ENCODE results near the gene GSN. TPM values are rescaled to one million over a fixed set of nuclear protein-coding genes. Genes with fewer than 3 reads are reported as not detected.

The GSN gene
- total RNA-seq, 1 donor from 2014 or later = 342 TPM

- Histone ChIP-seq H3K4me1 (ENCODE audit: control insufficient read depth in 3 of 3, insufficient read depth in 3 of 3, low read length in 3 of 3) (peaks cover 0 to 4% (median 0%) of the 10 kb centered on the region in 3 donors), H3K27me3 (ENCODE audit: control insufficient read depth in 3 of 3, insufficient read depth in 3 of 3, low read length in 3 of 3) (no peaks in the 10 kb centered on the region), H3K36me3 (ENCODE audit: control insufficient read depth in 3 of 3, insufficient read depth in 3 of 3, low read length in 3 of 3) (no peaks in the 10 kb centered on the region), H3K4me3 (ENCODE audit: low read length in 3 of 3) (no peak overlapping the region), H3K27ac (ENCODE audit: low read depth, low read length) (no peak overlapping the region), H3K9me3 (ENCODE audit: control insufficient read depth in 3 of 3, low read length in 3 of 3) (no peaks in the 10 kb centered on the region), H3K9ac (ENCODE audit: low read depth in 1 of 3, low read length in 3 of 3) (no peak overlapping the region)
Measured at GRCh38 chr9:121230256-121230655, 37.7 kb upstream of the GSN start.

DNA sequence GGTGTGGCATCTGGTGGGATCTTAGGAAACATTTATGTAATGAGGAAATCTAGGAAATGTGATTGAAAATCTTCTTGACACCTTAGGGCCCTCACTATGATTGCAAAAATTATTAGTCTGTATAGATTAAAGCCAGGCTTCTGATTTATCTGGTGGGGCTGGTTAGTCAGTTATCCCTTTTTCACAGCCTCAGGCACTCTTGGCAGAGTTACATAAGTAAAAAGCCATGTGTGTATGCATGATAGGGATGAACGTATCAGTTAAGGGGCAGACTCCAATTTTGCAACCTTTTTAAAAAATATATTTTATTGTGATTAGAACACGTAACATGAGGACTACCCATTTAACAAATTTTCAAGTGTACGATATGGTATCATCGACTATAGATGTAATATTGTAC is 35.7 kb upstream of the GSN start:
- no peaks in the 10 kb centered on the region for H3K9me3 ChIP-seq (ENCODE audit: control insufficient read depth in 3 of 3, low read length in 3 of 3)
- no peaks in the 10 kb centered on the region for H3K27me3 ChIP-seq (ENCODE audit: control insufficient read depth in 3 of 3, insufficient read depth in 3 of 3, low read length in 3 of 3)
- H3K4me1 ChIP-seq (ENCODE audit: control insufficient read depth in 3 of 3, insufficient read depth in 3 of 3, low read length in 3 of 3) = peaks cover 0 to 4% (median 0%) of the 10 kb centered on the region in 3 donors
- H3K9ac ChIP-seq (ENCODE audit: low read depth in 1 of 3, low read length in 3 of 3) = no peak overlapping the region
- H3K27ac ChIP-seq (ENCODE audit: low read depth, low read length) = no peak overlapping the region
- H3K36me3 ChIP-seq (ENCODE audit: control insufficient read depth in 3 of 3, insufficient read depth in 3 of 3, low read length in 3 of 3) = no peaks in the 10 kb centered on the region
- H3K4me3 ChIP-seq (ENCODE audit: low read length in 3 of 3) = no peak overlapping the region

- Histone ChIP-seq H3K4me3 (ENCODE audit: low read length in 3 of 3) (no peak overlapping the region), H3K27ac (ENCODE audit: low read depth, low read length) (no peak overlapping the region), H3K4me1 (ENCODE audit: control insufficient read depth in 3 of 3, insufficient read depth in 3 of 3, low read length in 3 of 3) (peaks cover 0 to 4% (median 0%) of the 10 kb centered on the region in 3 donors), H3K9ac (ENCODE audit: low read depth in 1 of 3, low read length in 3 of 3) (no peak overlapping the region), H3K36me3 (ENCODE audit: control insufficient read depth in 3 of 3, insufficient read depth in 3 of 3, low read length in 3 of 3) (no peaks in the 10 kb centered on the region), H3K9me3 (ENCODE audit: control insufficient read depth in 3 of 3, low read length in 3 of 3) (no peaks in the 10 kb centered on the region), H3K27me3 (ENCODE audit: control insufficient read depth in 3 of 3, insufficient read depth in 3 of 3, low read length in 3 of 3) (no peaks in the 10 kb centered on the region)
Measured at GRCh38 chr9:121233906-121234831, 33.8 kb upstream of the GSN start.

DNA sequence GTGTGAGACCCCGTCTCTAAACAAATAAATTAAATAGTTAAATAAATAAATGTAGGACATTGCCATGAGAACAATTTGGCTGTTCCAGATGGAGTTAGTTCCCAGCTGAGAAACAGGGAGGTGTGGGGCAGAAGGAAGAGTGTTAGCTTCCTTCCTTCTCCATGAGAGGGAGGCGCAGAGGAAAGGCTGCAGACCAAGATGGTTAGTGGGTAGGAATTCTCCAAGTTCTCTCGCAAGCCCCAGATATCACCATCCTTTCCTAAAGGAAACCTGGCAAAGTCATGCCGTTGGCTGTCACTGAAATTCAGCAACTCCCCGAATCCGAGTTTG is 33.2 kb upstream of the GSN start:
- no peak overlapping the region for H3K9ac ChIP-seq (ENCODE audit: low read depth in 1 of 3, low read length in 3 of 3)
- H3K4me3 ChIP-seq (ENCODE audit: low read length in 3 of 3) = no peak overlapping the region
- H3K27ac ChIP-seq (ENCODE audit: low read depth, low read length) = no peak overlapping the region
- H3K4me1 ChIP-seq (ENCODE audit: control insufficient read depth in 3 of 3, insufficient read depth in 3 of 3, low read length in 3 of 3) = peaks cover 0 to 4% (median 0%) of the 10 kb centered on the region in 3 donors
- no peaks in the 10 kb centered on the region for H3K36me3 ChIP-seq (ENCODE audit: control insufficient read depth in 3 of 3, insufficient read depth in 3 of 3, low read length in 3 of 3)
- H3K9me3 ChIP-seq (ENCODE audit: control insufficient read depth in 3 of 3, low read length in 3 of 3) = no peaks in the 10 kb centered on the region
- H3K27me3 ChIP-seq (ENCODE audit: control insufficient read depth in 3 of 3, insufficient read depth in 3 of 3, low read length in 3 of 3) = no peaks in the 10 kb centered on the region

- H3K4me1 ChIP-seq (ENCODE audit: control insufficient read depth in 3 of 3, insufficient read depth in 3 of 3, low read length in 3 of 3) = peaks cover 0 to 4% (median 0%) of the 10 kb centered on the region in 3 donors
- H3K27me3 ChIP-seq (ENCODE audit: control insufficient read depth in 3 of 3, insufficient read depth in 3 of 3, low read length in 3 of 3) = no peaks in the 10 kb centered on the region
Measured at GRCh38 chr9:121235512-121235911, 32.5 kb upstream of the GSN start.

GRCh38 chr9:121237916-121238315 is 30.0 kb upstream of the GSN start:
- Histone ChIP-seq H3K36me3 (ENCODE audit: control insufficient read depth in 3 of 3, insufficient read depth in 3 of 3, low read length in 3 of 3) (no peaks in the 10 kb centered on the region), H3K4me1 (ENCODE audit: control insufficient read depth in 3 of 3, insufficient read depth in 3 of 3, low read length in 3 of 3) (peaks cover 0 to 4% (median 2%) of the 10 kb centered on the region in 3 donors), H3K9ac (ENCODE audit: low read depth in 1 of 3, low read length in 3 of 3) (no peak overlapping the region), H3K9me3 (ENCODE audit: control insufficient read depth in 3 of 3, low read length in 3 of 3) (no peaks in the 10 kb centered on the region), H3K27me3 (ENCODE audit: control insufficient read depth in 3 of 3, insufficient read depth in 3 of 3, low read length in 3 of 3) (no peaks in the 10 kb centered on the region), H3K4me3 (ENCODE audit: low read length in 3 of 3) (no peak overlapping the region), H3K27ac (ENCODE audit: low read depth, low read length) (no peak overlapping the region)

More at GRCh38 chr9:121235512-121235911, 32.5 kb upstream of the GSN start:
- H3K36me3 ChIP-seq (ENCODE audit: control insufficient read depth in 3 of 3, insufficient read depth in 3 of 3, low read length in 3 of 3) = no peaks in the 10 kb centered on the region
- no peak overlapping the region for H3K9ac ChIP-seq (ENCODE audit: low read depth in 1 of 3, low read length in 3 of 3)
- no peak overlapping the region for H3K27ac ChIP-seq (ENCODE audit: low read depth, low read length)
- no peak overlapping the region for H3K4me3 ChIP-seq (ENCODE audit: low read length in 3 of 3)
- no peaks in the 10 kb centered on the region for H3K9me3 ChIP-seq (ENCODE audit: control insufficient read depth in 3 of 3, low read length in 3 of 3)

GRCh38 chr9:121239071-121239470 is 28.9 kb upstream of the GSN start:
- Histone ChIP-seq H3K27ac (ENCODE audit: low read depth, low read length) (no peak overlapping the region), H3K9ac (ENCODE audit: low read depth in 1 of 3, low read length in 3 of 3) (no peak overlapping the region), H3K4me1 (ENCODE audit: control insufficient read depth in 3 of 3, insufficient read depth in 3 of 3, low read length in 3 of 3) (peaks cover 0 to 4% (median 2%) of the 10 kb centered on the region in 3 donors), H3K27me3 (ENCODE audit: control insufficient read depth in 3 of 3, insufficient read depth in 3 of 3, low read length in 3 of 3) (no peaks in the 10 kb centered on the region), H3K36me3 (ENCODE audit: control insufficient read depth in 3 of 3, insufficient read depth in 3 of 3, low read length in 3 of 3) (no peaks in the 10 kb centered on the region), H3K4me3 (ENCODE audit: low read length in 3 of 3) (no peak overlapping the region), H3K9me3 (ENCODE audit: control insufficient read depth in 3 of 3, low read length in 3 of 3) (no peaks in the 10 kb centered on the region)

GRCh38 chr9:121239851-121240250 is 28.1 kb upstream of the GSN start:
- no peaks in the 10 kb centered on the region for H3K36me3 ChIP-seq (ENCODE audit: control insufficient read depth in 3 of 3, insufficient read depth in 3 of 3, low read length in 3 of 3)
- no peak overlapping the region for H3K9ac ChIP-seq (ENCODE audit: low read depth in 1 of 3, low read length in 3 of 3)
- H3K4me3 ChIP-seq (ENCODE audit: low read length in 3 of 3) = no peak overlapping the region
- no peaks in the 10 kb centered on the region for H3K9me3 ChIP-seq (ENCODE audit: control insufficient read depth in 3 of 3, low read length in 3 of 3)
- H3K4me1 ChIP-seq (ENCODE audit: control insufficient read depth in 3 of 3, insufficient read depth in 3 of 3, low read length in 3 of 3) = peaks cover 0 to 2% (median 0%) of the 10 kb centered on the region in 3 donors
- no peaks in the 10 kb centered on the region for H3K27me3 ChIP-seq (ENCODE audit: control insufficient read depth in 3 of 3, insufficient read depth in 3 of 3, low read length in 3 of 3)
- no peak overlapping the region for H3K27ac ChIP-seq (ENCODE audit: low read depth, low read length)

- H3K27me3 ChIP-seq (ENCODE audit: control insufficient read depth in 3 of 3, insufficient read depth in 3 of 3, low read length in 3 of 3) = no peaks in the 10 kb centered on the region
- peak overlapping the region; percentile 21 for H3K27ac ChIP-seq (ENCODE audit: low read depth, low read length)
- no peak overlapping the region for H3K9ac ChIP-seq (ENCODE audit: low read depth in 1 of 3, low read length in 3 of 3)
- no peaks in the 10 kb centered on the region for H3K9me3 ChIP-seq (ENCODE audit: control insufficient read depth in 3 of 3, low read length in 3 of 3)
- no peaks in the 10 kb centered on the region for H3K36me3 ChIP-seq (ENCODE audit: control insufficient read depth in 3 of 3, insufficient read depth in 3 of 3, low read length in 3 of 3)
- no peak overlapping the region for H3K4me3 ChIP-seq (ENCODE audit: low read length in 3 of 3)
- H3K4me1 ChIP-seq (ENCODE audit: control insufficient read depth in 3 of 3, insufficient read depth in 3 of 3, low read length in 3 of 3) = peaks cover 0 to 2% (median 0%) of the 10 kb centered on the region in 3 donors
Measured at GRCh38 chr9:121240472-121241135, 27.4 kb upstream of the GSN start.

Data from skeletal muscle tissue (tissue), 4 donors.